GM21447 (cell line): ENCODE data around the gene ARID1B.

Experiments used
- ATAC-seq: cut with Tn5 transposase; IDR thresholded peaks from one replicate; pipeline ENCODE4 v1.9.1; 2021; ENCODE audit not compliant: unreplicated experiment

The ARID1B gene

GRCh38 chr6:156790711-156791319 lies 13.6 kb downstream of the ARID1B start:
- ATAC-seq = no peak

GRCh38 chr6:156791320-156791850 lies 14.2 kb downstream of the ARID1B start:
- peak; percentile 63 for ATAC-seq

- ATAC-seq = no peak
These were observed 16.0 kb downstream of the ARID1B start for GRCh38 chr6:156793200-156793599.

DNA sequence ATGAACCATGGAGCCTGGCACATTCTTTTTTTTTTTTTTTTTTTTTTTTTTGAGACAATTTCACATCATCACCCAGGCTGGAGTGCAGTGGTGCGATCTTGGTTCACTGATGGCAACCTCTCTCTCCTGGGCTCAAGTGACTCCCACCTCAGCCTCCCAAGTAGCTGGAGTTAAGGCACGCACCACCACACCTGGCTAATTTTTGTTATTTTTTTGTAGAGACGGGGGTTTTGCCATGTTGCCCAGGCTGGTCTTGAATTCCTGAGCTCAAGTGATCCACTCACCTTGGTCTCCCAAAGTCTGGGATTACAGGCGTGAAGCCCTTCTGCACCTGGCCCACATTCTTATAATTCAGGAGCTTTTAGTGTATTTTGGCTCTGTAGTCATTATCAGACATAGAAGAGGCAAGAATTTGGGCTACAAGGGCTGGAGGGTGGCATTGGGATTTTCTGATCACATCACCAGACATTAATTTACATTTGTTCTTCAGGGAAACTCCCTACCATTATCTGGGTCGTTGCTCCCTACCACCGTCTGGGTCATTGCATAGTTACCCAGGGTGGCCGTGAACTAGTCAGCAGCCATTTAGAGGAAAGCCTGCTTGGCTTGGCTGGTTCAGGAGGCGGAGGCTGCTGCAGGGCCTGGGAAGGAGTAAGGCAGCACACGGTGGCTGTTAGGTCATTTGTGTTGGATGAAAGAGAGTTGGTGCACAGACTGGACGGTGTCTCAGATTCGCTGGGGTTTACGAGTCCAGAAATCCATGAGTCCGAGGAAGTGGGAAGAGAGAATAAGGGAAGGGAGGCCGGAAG lies 17.6 kb downstream of the ARID1B start:
- peak; percentile 49 for ATAC-seq

DNA sequence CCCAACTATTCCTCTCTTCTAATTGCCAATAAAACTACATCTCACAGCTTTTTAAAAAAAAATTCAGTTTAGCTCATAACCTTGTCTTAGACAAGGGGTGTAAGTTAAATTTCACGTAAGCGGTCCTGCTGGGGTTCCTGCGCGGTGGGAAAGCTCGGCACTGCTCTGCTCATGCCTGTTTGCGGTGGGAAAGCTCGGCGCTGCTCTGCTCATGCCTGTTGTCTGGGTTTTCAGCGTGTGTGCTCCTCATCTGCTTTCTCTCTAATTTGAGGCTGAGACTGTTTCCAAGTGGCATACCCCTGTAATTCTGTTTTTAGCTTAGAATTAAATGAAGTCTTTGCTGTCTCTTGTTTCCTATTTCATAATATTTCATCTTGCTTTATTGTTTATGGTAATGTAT lies 18.6 kb downstream of the ARID1B start:
- ATAC-seq = no peak

DNA sequence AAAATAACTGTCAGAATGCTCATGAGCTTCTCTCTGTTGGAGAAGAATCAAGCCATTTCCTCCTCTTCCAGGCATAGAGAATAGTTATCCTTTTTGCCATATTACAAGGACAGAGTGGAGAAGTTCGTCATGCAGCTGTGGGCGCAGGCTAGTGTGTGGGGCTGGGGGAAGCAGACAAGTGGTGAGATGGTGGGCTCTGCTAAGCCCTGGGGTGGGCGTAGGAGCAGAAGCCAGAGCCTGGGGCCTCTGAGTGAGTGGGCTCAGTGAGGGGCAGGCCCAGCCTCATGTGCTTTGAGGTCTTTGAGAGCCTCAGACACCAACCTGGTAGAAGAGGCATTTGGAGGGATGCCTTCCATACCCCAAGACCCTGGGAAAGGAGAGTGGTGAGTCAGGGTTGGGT lies 19.4 kb downstream of the ARID1B start:
- no peak for ATAC-seq

DNA sequence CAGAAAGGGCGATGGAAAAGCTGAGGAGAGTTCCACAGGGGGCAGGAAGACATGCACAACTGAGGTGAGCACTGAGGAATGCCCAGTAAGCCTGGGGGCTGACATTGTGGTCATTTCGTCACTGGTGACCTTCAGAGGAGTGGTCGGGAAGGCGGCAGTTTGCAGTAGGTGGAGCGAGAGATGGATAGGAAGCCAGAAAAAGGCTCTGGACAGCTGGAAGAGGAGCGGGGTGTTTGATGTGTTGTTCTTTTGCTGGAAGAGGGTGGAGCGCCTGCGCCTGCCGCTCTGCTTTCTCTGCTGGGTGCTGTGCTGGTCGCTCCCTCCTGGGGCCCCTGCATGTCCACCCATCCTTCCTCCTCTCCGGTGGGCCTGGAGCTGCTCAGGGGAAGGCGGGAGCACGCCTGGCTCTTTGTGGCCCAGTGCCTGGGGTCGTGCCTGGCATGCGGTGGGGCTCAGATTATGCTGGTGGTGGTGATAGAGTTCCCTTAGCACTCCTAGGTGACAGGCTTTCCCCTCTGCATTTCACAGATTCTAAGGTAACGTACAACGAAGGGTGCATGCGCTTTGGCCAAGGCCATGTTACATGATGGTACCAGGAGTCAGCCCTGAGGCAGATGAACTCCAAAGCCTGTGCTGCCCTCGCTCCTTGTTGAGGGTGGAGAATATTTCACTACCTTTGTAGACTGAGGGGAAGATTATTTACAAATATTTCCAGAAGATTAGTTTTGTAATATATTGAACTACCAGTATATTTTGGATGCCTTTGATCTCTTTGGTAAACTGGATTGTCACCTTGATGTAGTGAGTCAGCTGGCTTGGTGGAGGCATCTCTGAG lies 20.9 kb downstream of the ARID1B start:
- no peak for ATAC-seq

DNA sequence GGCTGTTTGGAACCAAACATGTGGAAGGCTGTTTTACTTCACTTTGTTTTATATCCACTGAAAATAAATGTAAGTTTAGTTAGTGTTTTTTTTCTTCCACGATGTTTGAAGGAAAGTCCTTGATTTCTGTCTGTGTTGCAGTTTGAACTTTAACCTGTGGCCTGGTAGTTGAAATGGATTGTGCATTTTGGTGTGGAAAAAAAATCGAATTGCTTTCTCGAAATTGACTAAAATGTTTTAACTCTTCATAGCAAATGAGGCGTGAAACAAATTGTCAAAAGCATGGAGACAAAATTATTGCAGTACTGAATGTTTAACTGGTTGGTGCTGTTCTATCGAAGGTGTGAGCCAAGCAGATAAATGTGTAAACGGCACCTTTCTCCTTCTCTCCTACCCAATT lies 24.5 kb downstream of the ARID1B start:
- no peak for ATAC-seq

DNA sequence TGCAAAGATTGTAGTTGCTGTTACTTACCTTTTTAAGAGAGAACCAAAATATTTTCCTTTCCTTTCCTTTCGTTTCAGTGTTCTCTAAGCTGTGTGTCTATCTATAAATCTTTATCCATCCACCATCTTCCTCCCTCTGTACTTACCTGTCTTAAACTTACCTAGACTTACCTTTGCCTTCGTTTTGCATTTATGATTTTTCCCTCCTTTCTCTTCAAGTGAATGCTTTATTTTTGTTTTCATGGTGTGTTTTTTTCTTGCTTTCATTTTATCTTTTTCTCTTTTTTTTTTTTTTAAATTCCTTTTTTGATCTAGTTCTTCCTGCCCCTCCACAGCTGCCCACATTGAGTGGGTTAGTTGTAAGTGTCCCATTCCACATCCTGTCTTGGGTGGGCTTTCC lies 26.2 kb downstream of the ARID1B start:
- ATAC-seq = no peak

DNA sequence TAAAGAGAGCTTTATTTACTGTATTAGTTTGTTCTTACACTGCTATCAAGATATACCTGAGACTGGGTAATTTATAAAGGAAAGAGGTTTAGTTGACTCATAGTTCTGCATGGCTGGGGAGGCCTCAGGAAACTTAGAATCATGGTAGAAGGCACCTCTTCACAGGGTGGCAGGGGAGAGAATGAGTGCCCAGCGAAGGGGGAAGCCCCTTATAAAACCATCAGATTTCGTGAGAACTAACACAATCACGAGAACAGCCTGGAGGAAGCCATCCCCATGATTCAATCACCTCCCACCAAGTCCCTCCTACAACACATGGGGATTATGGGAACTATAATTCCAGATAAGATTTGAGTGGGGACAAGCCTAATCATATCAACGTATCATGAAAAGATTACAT lies 27.2 kb downstream of the ARID1B start:
- no peak for ATAC-seq

DNA sequence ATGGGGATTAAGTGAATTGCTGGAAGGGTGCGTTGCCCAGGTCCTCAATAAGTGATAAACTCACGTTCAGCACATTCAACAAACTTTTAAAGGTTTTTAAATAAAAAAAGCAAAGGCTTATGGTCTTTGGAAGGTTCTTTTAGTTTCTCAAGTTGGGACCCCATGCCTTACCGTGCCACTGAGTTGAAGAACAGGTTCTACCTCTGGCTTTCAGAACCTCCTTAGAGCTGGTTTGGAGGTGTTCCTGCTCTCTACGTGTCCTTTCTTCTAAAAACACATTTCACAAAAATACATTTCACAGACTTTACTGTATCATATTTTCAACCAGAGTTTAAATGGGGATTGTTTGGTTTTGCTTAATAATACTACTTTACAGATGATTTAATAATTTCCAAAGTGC lies 29.0 kb downstream of the ARID1B start:
- no peak for ATAC-seq

DNA sequence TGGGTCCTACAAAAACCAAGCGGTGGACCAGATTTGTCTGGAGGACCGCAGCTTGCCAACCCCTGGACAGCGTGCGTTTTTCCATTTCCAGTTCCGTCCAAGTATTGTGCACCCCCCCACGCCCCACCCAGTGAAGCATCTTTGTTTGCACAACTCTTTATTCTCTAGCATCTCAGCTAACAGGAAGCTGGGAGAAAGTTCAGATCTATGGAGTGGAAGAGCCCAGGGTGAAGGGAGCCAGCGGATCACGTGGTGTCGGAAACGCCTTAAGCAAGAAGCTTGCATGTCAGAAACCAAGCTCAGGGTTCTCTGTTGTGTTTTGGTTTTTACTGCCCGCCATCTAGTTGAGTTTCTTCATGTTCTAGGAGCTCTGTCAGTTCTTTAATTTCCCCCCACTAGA lies 29.9 kb downstream of the ARID1B start:
- ATAC-seq = no peak

- ATAC-seq = no peak
These were observed 30.6 kb downstream of the ARID1B start for GRCh38 chr6:156807795-156808194.

- peak; percentile 50 for ATAC-seq
These were observed 31.1 kb downstream of the ARID1B start for GRCh38 chr6:156808287-156808686.

DNA sequence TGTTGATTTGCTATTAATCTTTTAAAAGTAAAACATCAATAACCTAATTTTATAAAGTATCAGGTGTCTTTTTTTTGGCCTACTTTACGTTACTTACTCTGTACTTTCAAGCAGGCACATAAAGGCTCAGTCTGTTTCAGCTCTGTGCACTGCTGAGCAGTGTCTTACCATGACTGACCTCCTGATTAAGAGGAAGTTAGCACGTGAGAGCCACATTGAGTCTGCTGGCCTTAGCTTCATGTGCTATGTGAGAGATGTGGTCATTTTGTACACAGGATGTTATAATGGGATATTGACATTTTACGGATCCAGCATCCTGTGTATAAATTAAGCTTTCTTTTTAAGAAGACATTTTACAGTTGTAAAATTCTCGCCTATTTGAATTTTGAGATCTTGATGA lies 31.9 kb downstream of the ARID1B start:
- ATAC-seq = peak; percentile 89

DNA sequence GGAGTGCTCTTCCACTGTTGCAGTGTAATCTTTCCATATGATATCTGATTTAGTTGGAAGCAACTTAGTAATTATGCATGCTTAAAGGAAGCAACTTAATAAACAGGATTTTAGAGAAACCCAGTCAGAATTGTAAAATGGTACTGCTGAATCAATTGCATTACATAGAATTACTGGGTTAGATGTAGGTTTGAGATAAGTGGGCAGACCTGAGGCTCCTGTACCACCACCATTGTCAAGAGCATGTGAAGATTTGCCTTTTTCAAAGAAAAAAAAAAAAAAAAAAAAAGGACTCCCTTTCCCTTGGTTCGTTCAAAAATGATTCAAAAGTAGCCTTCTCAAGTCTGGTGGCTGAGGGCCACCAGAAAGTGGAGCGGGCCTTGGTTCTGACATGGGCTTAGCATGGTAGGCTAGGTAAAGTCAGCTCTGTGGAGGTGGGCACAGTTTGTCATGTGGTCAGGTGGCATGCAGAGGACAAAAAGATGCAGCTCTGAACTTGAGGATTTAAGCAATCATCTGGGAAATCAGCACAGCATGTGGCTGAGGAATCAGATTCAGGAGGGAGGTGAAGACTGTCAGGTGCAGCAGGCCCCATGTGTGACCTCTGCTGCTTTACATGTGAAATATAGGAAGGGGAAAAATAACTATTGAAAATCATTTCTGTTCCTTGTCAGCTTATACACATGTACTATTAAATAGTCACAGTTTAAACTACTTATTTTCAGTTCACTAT lies 32.4 kb downstream of the ARID1B start:
- ATAC-seq = no peak

DNA sequence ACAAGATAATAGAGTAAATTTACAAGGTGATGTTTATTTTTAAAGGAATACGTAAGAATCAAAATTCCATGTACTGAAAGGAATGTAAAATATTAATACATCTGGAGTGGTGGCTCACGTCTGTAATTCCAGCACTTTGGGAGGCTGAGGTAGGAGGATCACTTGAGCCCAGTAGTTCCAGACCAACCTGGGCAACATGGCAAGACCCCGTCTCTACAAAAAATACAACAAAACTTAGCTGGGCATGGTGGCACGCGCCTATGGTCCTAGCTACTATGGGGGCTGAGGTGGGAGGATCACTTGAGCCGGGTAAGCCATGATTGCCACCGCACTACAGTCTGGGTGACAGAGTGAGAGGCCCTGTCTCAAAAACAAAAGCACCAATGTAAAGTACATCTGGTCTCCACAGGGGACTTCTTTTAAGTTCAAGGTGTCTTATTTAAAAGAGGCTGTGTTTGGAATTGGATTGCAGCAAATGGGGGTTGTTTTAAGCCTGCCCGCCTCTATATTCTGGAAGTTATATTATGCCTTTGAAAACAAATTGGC lies 36.9 kb downstream of the ARID1B start:
- no peak for ATAC-seq

DNA sequence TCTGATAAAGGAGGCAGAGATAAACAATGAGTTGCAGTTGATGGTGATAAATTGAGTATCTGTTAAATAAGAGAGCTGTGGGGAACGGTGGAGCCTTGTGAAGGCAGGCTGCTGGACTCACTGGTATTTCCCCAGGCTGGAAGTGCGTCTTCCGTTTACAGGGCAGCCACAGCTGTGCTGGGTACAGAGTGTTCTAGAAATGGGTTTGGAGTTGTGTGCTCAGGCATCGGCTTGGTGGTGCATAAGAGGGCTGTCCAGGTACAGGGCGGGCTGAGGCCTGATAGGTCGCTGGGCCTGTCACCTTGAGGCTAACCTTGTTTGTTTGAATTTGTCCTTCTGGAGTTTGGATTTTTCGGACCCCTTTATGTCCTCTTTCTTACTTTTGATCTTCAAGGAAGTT lies 39.3 kb downstream of the ARID1B start:
- no peak for ATAC-seq

DNA sequence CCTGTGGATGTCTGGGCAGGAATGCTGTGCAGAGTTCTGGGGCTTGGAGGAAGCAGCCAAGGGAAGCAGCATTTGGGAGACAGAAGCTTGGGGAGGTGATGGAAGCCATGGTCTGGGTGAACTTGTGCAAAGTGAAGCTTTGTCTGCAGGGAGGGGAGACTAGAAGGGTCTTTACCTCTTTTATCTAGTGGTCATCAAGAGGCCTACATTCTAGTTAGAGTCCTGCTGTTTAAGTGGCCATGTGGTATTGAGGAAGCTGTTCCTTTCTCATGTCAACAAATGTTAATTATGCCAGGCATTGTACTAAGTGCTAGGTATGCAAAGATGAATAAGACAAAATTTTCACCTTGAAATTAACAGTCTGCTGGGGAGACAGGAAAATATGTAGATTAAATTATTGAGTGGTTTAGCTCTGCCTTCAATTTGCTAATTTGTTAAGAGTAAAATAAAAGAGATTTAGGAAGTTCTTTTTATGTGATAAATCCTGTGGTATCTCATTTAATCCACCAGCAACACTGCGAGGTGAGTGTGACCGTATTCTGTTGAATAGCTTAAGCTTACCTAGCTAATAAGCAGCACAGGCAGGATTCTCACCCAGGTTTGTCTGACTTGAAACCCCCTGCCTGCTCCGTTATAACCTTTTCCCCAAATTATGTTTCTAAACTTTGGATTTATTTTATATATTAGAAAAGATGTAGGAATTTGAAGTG lies 43.1 kb downstream of the ARID1B start:
- no peak for ATAC-seq

DNA sequence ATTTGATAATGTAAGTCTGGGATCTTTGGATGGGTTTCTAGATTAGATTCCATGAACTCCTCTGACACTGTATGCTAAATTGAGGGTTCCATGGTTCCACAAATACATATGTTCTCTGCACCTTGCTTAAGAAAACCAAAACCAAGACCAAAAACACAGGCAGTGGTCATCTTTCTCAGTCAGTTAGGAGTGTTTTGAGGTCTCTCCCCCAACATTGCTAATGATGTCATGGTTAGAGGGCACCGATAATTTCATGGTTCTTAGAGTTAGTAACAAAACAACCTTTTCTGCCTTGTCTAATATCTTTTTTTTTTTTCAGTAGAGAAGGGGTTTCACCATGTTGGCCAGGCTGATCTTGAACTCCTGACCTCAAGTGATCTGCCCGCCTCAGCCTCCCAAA lies 44.5 kb downstream of the ARID1B start:
- no peak for ATAC-seq
